Mesothelial cell of epicardium (in vitro differentiated cells): ENCODE data around the gene ZDHHC14. TPM values are rescaled to one million over a fixed set of nuclear protein-coding genes. Genes with fewer than 3 reads are reported as not detected.
"Not testable (repeated sequence)": the region's sequence is repeated elsewhere in the genome, so short reads cannot be mapped to it uniquely, and the experiment has no call there.

Source experiments
- DNase-seq, 2 experiments: peaks; one replicate each; pipeline ENCODE4 v3.0.0; 2021; ENCODE audit warnings: low spot score in 2 of 2; ENCODE audit not compliant: unreplicated experiment in 2 of 2
- H3K27ac Mint-ChIP-seq: 2 replicates; pipeline ENCODE4 v1.8.0; 2021; ENCODE audit warnings: mixed read lengths
- H3K27me3 Mint-ChIP-seq: 2 replicates; pipeline ENCODE4 v1.8.0; 2021; ENCODE audit warnings: low read depth, mixed read lengths
- H3K36me3 Mint-ChIP-seq: 2 replicates; pipeline ENCODE4 v1.8.0; 2021; ENCODE audit warnings: mixed read lengths
- H3K4me1 Mint-ChIP-seq: 2 replicates; pipeline ENCODE4 v1.8.0; 2021; ENCODE audit warnings: mixed read lengths
- H3K4me3 Mint-ChIP-seq: 2 replicates; pipeline ENCODE4 v1.8.0; 2021; ENCODE audit warnings: mild to moderate bottlenecking, moderate library complexity, mixed read lengths
- H3K9me3 Mint-ChIP-seq: 2 replicates; pipeline ENCODE4 v1.8.0; 2021; ENCODE audit warnings: mixed read lengths
- total RNA-seq: library from RNA; stranded (reverse); gene quantifications from 3 replicates; pipeline ENCODE4 v1.2.1, GENCODE V29; 2021
- TF ChIP-seq, protein P1 (sequence below): fragments of 200-600 bp; sonication (generic); IDR thresholded peaks from one replicate; pipeline ENCODE4 v1.5.0; 2021; ENCODE audit warnings: antibody characterized with exemption; ENCODE audit not compliant: unreplicated experiment

ZDHHC14 gene
- total RNA-seq, 1 donor from 2014 or later = 11.3 TPM

DNA sequence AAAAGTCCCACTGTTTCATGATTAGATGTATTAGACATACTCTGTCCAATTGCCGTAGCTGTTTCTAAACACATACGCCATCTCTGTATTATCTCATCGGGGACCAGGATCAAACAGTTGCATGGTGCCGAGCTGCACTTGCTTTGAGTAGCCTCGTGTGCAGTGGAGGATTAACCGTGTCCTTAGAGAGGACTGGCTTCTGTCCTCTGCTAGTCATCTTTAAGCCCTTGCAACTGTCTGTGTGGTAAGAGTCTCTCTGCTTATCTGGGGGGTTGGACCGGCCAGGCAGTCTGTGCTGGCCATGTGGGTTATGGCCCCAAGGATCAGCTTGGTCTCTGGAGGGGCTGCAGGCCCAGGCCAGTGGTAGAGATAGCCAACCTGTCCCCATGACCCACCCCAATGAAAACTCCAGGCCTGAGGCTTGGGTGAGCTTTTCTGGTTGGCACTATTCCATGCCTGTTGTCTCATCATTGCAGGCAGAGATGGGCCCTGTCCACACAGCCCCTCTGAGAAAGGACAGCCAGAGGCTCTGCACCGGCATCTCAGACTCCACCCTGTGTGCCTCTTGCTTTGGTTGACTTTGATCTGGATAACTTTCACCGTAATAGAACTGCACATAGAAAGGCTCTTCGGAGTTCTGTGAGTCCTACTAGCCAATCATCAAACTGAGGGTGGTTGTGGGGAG is 304.7 kb downstream of the ZDHHC14 start:
- H3K27me3 Mint-ChIP-seq = peaks cover 13% of the 10 kb centered on the region
- no peak for DNase-seq
- no peak overlapping the region for H3K27ac Mint-ChIP-seq
- no peaks in the 10 kb centered on the region for H3K36me3 Mint-ChIP-seq
- no peaks in the 10 kb centered on the region for H3K9me3 Mint-ChIP-seq
- peaks cover 6% of the 10 kb centered on the region for H3K4me1 Mint-ChIP-seq
- TF ChIP-seq, protein P1, sequence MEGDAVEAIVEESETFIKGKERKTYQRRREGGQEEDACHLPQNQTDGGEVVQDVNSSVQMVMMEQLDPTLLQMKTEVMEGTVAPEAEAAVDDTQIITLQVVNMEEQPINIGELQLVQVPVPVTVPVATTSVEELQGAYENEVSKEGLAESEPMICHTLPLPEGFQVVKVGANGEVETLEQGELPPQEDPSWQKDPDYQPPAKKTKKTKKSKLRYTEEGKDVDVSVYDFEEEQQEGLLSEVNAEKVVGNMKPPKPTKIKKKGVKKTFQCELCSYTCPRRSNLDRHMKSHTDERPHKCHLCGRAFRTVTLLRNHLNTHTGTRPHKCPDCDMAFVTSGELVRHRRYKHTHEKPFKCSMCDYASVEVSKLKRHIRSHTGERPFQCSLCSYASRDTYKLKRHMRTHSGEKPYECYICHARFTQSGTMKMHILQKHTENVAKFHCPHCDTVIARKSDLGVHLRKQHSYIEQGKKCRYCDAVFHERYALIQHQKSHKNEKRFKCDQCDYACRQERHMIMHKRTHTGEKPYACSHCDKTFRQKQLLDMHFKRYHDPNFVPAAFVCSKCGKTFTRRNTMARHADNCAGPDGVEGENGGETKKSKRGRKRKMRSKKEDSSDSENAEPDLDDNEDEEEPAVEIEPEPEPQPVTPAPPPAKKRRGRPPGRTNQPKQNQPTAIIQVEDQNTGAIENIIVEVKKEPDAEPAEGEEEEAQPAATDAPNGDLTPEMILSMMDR = no peak
- no peak overlapping the region for H3K4me3 Mint-ChIP-seq

DNA sequence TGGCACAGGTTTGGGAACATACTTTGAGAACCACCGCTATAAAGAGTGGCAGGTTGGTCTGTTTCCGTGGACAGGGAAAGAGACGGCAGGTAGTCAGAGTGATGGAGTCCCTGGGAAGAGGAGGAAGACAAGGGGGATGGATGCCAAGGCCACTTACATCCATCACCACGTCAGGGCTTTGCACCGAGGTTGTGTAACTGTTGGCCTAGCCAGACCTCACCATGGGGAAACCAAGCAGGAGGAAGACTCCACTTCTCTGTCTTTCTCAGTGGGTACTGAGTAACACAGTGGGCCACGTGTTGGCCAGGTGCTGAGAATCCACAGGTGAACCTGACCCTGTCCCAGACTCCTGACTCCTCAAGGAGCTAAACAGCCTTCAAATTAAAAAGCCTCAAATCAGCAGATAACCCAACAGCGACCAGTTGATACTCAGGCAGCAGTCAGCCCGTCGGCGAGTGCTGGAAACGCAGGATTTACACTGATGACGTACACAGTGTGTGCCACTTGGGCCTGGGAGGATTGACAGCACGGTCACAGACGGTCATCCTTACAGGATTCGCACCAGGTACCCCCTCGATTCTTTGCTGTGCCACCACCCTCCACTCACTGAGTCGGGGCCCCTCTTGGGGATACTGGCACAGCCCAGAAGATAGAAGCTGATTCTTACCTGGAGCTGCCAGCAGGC is 307.4 kb downstream of the ZDHHC14 start:
- H3K27ac Mint-ChIP-seq = no peak overlapping the region
- H3K9me3 Mint-ChIP-seq = no peaks in the 10 kb centered on the region
- no peaks in the 10 kb centered on the region for H3K36me3 Mint-ChIP-seq
- DNase-seq = no peak
- H3K4me1 Mint-ChIP-seq = no peaks in the 10 kb centered on the region
- peaks cover 27% of the 10 kb centered on the region for H3K27me3 Mint-ChIP-seq
- H3K4me3 Mint-ChIP-seq = no peak overlapping the region
- TF ChIP-seq, protein P1 = no peak

DNA sequence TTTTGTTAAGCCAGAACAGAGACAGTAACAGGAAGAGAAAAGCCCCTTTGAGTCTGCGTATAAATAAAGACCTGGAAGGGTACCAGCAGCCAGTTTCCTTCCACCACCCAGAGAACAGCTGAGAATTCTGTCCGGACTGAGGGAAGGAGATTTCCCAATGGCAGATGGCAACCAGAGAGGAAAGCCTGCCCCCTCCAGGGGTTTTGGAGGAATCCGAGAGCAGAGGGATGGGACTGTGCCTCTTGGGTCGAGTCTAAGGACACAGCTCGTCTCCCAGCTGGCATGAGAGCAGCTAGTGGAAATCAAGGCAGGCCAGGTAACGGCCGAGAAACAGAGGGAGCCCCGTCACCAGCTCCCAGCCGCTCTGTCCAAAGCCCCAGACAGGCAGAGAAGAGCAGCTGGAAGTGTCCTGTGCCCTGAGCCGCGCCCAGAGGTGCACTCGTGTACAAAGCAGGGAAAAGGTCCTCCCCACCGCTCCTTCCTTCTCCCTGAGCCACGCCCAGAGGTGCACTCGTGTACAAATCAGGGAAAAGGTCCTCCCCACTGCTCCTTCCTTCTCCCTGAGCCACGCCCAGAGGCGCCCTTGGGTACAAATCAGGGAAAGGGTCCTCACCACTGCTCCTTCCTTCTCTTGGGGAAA is 308.1 kb downstream of the ZDHHC14 start:
- Mint-ChIP-seq H3K4me3 (no peak overlapping the region), H3K4me1 (no peaks in the 10 kb centered on the region), H3K36me3 (no peaks in the 10 kb centered on the region), H3K9me3 (no peaks in the 10 kb centered on the region), H3K27me3 (peaks cover 27% of the 10 kb centered on the region), H3K27ac (no peak overlapping the region)
- TF ChIP-seq, protein P1 = no peak
- no peak for DNase-seq

GRCh38 chr6:157689875-157690274 is 308.9 kb downstream of the ZDHHC14 start:
- Mint-ChIP-seq H3K27ac (no peak overlapping the region), H3K4me1 (no peaks in the 10 kb centered on the region), H3K4me3 (no peak overlapping the region), H3K9me3 (no peaks in the 10 kb centered on the region), H3K27me3 (peaks cover 27% of the 10 kb centered on the region), H3K36me3 (no peaks in the 10 kb centered on the region)
- DNase-seq = no peak
- TF ChIP-seq, protein P1 = no peak

- H3K9me3 Mint-ChIP-seq = no peaks in the 10 kb centered on the region
- H3K4me1 Mint-ChIP-seq = no peaks in the 10 kb centered on the region
- TF ChIP-seq, protein P1 = no peak
- no peaks in the 10 kb centered on the region for H3K36me3 Mint-ChIP-seq
- peaks cover 27% of the 10 kb centered on the region for H3K27me3 Mint-ChIP-seq
- no peak for DNase-seq
- H3K27ac Mint-ChIP-seq = no peak overlapping the region
- no peak overlapping the region for H3K4me3 Mint-ChIP-seq
Measured at GRCh38 chr6:157690441-157691210, 309.6 kb downstream of the ZDHHC14 start.

- not testable (repeated sequence) for H3K9me3 Mint-ChIP-seq, H3K4me3 Mint-ChIP-seq, DNase-seq, H3K4me1 Mint-ChIP-seq, H3K36me3 Mint-ChIP-seq, H3K27ac Mint-ChIP-seq
- peaks cover 27% of the 10 kb centered on the region for H3K27me3 Mint-ChIP-seq
Measured at GRCh38 chr6:157691621-157692020, 310.6 kb downstream of the ZDHHC14 start.
